ENCODE results near the gene TUBB1.

- TF ChIP-seq EZH2 (IDR thresholded peaks at IDR 0.05) (no peak), POLR2AphosphoS5 (IDR thresholded peaks at IDR 0.05; ENCODE audit: borderline replicate concordance, low read depth, low read length) (no peak), FOXP2 (optimal IDR thresholded peaks at IDR 0.05; ENCODE audit: control extremely low read depth, extremely low read length, insufficient read depth) (no peak)
These were observed 49.3 kb downstream of the TUBB1 start for GRCh38 chr20:59068534-59068933.
